Gastroesophageal sphincter (tissue), 4 donors: ENCODE data around the gene ENTHD1. TPM values are rescaled to one million over a fixed set of nuclear protein-coding genes. Genes with fewer than 3 reads are reported as not detected.
"Not testable (repeated sequence)": the region's sequence is repeated elsewhere in the genome, so short reads cannot be mapped to it uniquely, and the experiment has no call there.

Experiments used
- ATAC-seq: fragments of 150-250 bp; one replicate; pipeline ENCODE4 v1.9.1; 2016; ENCODE audit warnings: mild to moderate bottlenecking, moderate library complexity
- H3K27ac ChIP-seq, 4 donors: fragments of 200-600 bp; sonication (generic) in 3 of 4; 1 replicate in 3 of 4; 2 replicates in 1 of 4; pipeline ENCODE4 v1.5.1; 2016 to 2019
- H3K27me3 ChIP-seq: fragments of 200-600 bp; sonication (generic); one replicate; pipeline ENCODE4 v1.5.1; 2019
- H3K36me3 ChIP-seq, 2 donors: fragments of 200-600 bp; sonication (generic); one replicate each; pipeline ENCODE4 v1.5.1; 2019; ENCODE audit warnings: control low read depth in 1 of 2
- H3K4me1 ChIP-seq, 3 donors: fragments of 200-600 bp; sonication (generic); 1 replicate in 2 of 3; 2 replicates in 1 of 3; pipeline ENCODE4 v1.5.1; 2016 to 2019; ENCODE audit warnings: control low read depth in 2 of 3
- H3K4me3 ChIP-seq, 2 donors: fragments of 200-600 bp; sonication (generic); one replicate each; pipeline ENCODE4 v1.5.1; 2019; ENCODE audit warnings: mild to moderate bottlenecking in 1 of 2, moderate library complexity in 1 of 2
- H3K9me3 ChIP-seq, 3 donors: fragments of 200-600 bp; sonication (generic); one replicate each; pipeline ENCODE4 v1.5.1; 2017 to 2019; ENCODE audit warnings: control low read depth in 2 of 3
- CTCF ChIP-seq, 4 experiments: fragments of 200-600 bp in 2 of 4; fragments of 450-650 bp in 2 of 4; sonication (generic) in 1 of 4; IDR thresholded peaks; one replicate each; pipeline ENCODE4 v1.5.1; 2017 to 2019; ENCODE audit warnings: antibody characterized with exemption in 4 of 4, mild to moderate bottlenecking in 2 of 4, moderate library complexity in 2 of 4
- EP300 ChIP-seq: sonication (generic); formaldehyde crosslinking; IDR thresholded peaks from one replicate; pipeline ENCODE4 v1.6.1; 2017; ENCODE audit warnings: antibody characterized with exemption, mild to moderate bottlenecking
- POLR2A ChIP-seq, 2 donors: fragments of 450-650 bp; IDR thresholded peaks; one replicate each; pipeline ENCODE4 v1.6.1; 2017; ENCODE audit warnings: antibody characterized with exemption in 2 of 2, mild to moderate bottlenecking in 2 of 2, moderate library complexity in 1 of 2
- POLR2AphosphoS5 ChIP-seq: sonication (generic); formaldehyde crosslinking; IDR thresholded peaks from one replicate; pipeline ENCODE4 v1.6.1; 2017; ENCODE audit warnings: antibody characterized with exemption
- WGBS, 2 donors: methylation state at CpG; one replicate each; pipeline ENCODE4 v1.1.5; 2018; ENCODE audit warnings: low coverage in 1 of 2; 5-methylcytosine and 5-hydroxymethylcytosine counted together
- total RNA-seq, 4 donors: library from RNA; depleted of rRNA; stranded (reverse); fragments of >200 nt; gene quantifications; one replicate each; pipeline ENCODE4 v1.1.0, GENCODE V29; 2016

ENTHD1 gene
- total RNA-seq, 4 donors from 2014 or later = 0.47 TPM; not detected in 3

GRCh38 chr22:39847477-39847876 is 46.1 kb downstream of the ENTHD1 start:
- H3K36me3 ChIP-seq = no peaks in the 10 kb centered on the region
- ATAC-seq = no peak
- 94 to 100% methylated on average over 3 of the region's 3 CpGs for WGBS, 2 donors
- no peak overlapping the region for H3K27ac ChIP-seq
- no peak for TF ChIP-seq POLR2A (IDR thresholded peaks at IDR 0.05)
- no peak for TF ChIP-seq EP300
- TF ChIP-seq CTCF (IDR thresholded peaks at IDR 0.05) = no peak
- no peak for TF ChIP-seq POLR2AphosphoS5
- no peak overlapping the region for H3K4me3 ChIP-seq
- H3K27me3 ChIP-seq = peaks cover 19% of the 10 kb centered on the region
- H3K4me1 ChIP-seq = no peaks in the 10 kb centered on the region
- H3K9me3 ChIP-seq = peaks cover 0 to 4% (median 0%) of the 10 kb centered on the region in 3 donors

GRCh38 chr22:39846539-39846938 is 47.0 kb downstream of the ENTHD1 start:
- not testable (repeated sequence) for H3K4me3 ChIP-seq, H3K27ac ChIP-seq, H3K9me3 ChIP-seq, ATAC-seq, H3K36me3 ChIP-seq, H3K27me3 ChIP-seq, H3K4me1 ChIP-seq
- WGBS, 2 donors = 100% methylated on average over 1 of the region's 1 CpG; no CpG with 5 or more reads in 1 of the 2 donors

GRCh38 chr22:39845529-39845928 is 48.0 kb downstream of the ENTHD1 start:
- WGBS, 2 donors = 58 to 69% methylated on average over 1 to 3 of the region's 3 CpGs
- TF ChIP-seq POLR2A (IDR thresholded peaks at IDR 0.05) (no peak), POLR2AphosphoS5 (no peak), CTCF (IDR thresholded peaks at IDR 0.05) (no peak), EP300 (no peak)
- Histone ChIP-seq H3K36me3 (no peaks in the 10 kb centered on the region), H3K27ac (no peak overlapping the region), H3K9me3 (peaks cover 0 to 4% (median 0%) of the 10 kb centered on the region in 3 donors), H3K4me3 (no peak overlapping the region), H3K27me3 (peaks cover 12% of the 10 kb centered on the region), H3K4me1 (no peaks in the 10 kb centered on the region)
- ATAC-seq = no peak

- no peak for ATAC-seq
- H3K4me1 ChIP-seq = no peaks in the 10 kb centered on the region
- no peak overlapping the region for H3K27ac ChIP-seq
- H3K36me3 ChIP-seq = no peaks in the 10 kb centered on the region
- no peak for TF ChIP-seq POLR2AphosphoS5
- no peak for TF ChIP-seq CTCF (IDR thresholded peaks at IDR 0.05)
- no peak for TF ChIP-seq EP300
- TF ChIP-seq POLR2A (IDR thresholded peaks at IDR 0.05) = no peak
- no peak overlapping the region for H3K4me3 ChIP-seq
- H3K27me3 ChIP-seq = peaks cover 18% of the 10 kb centered on the region
- H3K9me3 ChIP-seq = peaks cover 0 to 4% (median 0%) of the 10 kb centered on the region in 3 donors
- WGBS, 2 donors = 91 to 96% methylated on average over 4 to 5 of the region's 5 CpGs
These were observed 53.5 kb downstream of the ENTHD1 start for GRCh38 chr22:39839917-39840510.

- ATAC-seq = no peak
- H3K27ac ChIP-seq = no peak overlapping the region
- no peak overlapping the region for H3K4me3 ChIP-seq
- peaks cover 18% of the 10 kb centered on the region for H3K27me3 ChIP-seq
- H3K36me3 ChIP-seq = no peaks in the 10 kb centered on the region
- 49 to 72% methylated on average over 4 to 5 of the region's 5 CpGs for WGBS, 2 donors
- no peaks in the 10 kb centered on the region for H3K4me1 ChIP-seq
- TF ChIP-seq POLR2A (IDR thresholded peaks at IDR 0.05) (no peak), POLR2AphosphoS5 (no peak), CTCF (IDR thresholded peaks at IDR 0.05) (no peak), EP300 (no peak)
- peaks cover 0 to 4% (median 0%) of the 10 kb centered on the region in 3 donors for H3K9me3 ChIP-seq
These were observed 54.4 kb downstream of the ENTHD1 start for GRCh38 chr22:39839204-39839603.
